NCI-H2196 (cell line): ENCODE measurements around the gene CLIP3.
"Not testable (repeated sequence)": the region's sequence is repeated elsewhere in the genome, so short reads cannot be mapped to it uniquely, and the experiment has no call there.

ENCODE experiments used
- DNase-seq: peaks from one replicate; lab custom pipeline; 2025; ENCODE audit not compliant: unreplicated experiment; lab: John Stamatoyannopoulos, UW

The CLIP3 gene

GRCh38 chr19:35983177-35983576, 49.5 kb downstream of the CLIP3 start:
- DNase-seq = no peak

- DNase-seq = not testable (repeated sequence)
Measured at GRCh38 chr19:35980997-35981396, 51.7 kb downstream of the CLIP3 start.

- no peak for DNase-seq
Measured at GRCh38 chr19:35978832-35979365, 53.8 kb downstream of the CLIP3 start.

GRCh38 chr19:35978271-35978670, 54.4 kb downstream of the CLIP3 start:
- DNase-seq = no peak

- no peak for DNase-seq
Measured at GRCh38 chr19:35977446-35978222, 55.0 kb downstream of the CLIP3 start.

GRCh38 chr19:35975608-35976214, 57.0 kb downstream of the CLIP3 start:
- DNase-seq = no peak

- no peak for DNase-seq
Measured at GRCh38 chr19:35973487-35973886, 59.2 kb downstream of the CLIP3 start.

GRCh38 chr19:35966771-35967170, 65.9 kb downstream of the CLIP3 start:
- no peak for DNase-seq
